Head of caudate nucleus (tissue), 42 donors: Measurements from ENCODE around the gene GPI.
"Not testable (repeated sequence)": the region's sequence is repeated elsewhere in the genome, so short reads cannot be mapped to it uniquely, and the experiment has no call there.

Experiments
- DNase-seq, 42 donors: peaks; one replicate each; pipeline versions ENCODE4 v3.0.0 to v3.0.0-alpha.2; 2020 to 2021; ENCODE audit warnings: mixed read lengths in 7 of 42
- intact Hi-C: fragments of 100-400 bp; cut with DNase I; formaldehyde crosslinking; loops from one replicate; pipeline ENCODE4 v1.15.0; 2022

GPI gene

GRCh38 chr19:34363930-34364329, 1.1 kb upstream of the GPI start:
- no peak for DNase-seq
- intact Hi-C loops, result loop anchor here (10.0 kb wide), 1 partner anchor 61 kb away; the partner anchor contains the start of gene UBA2

GRCh38 chr19:34364462-34364829, 550 bp upstream of the GPI start:
- DNase-seq, result peak in 2 of 42 donors; percentile 8 to 38
- intact Hi-C loops, result loop anchor here (10.0 kb wide), 1 partner anchor 60 kb away; the partner anchor contains the start of gene UBA2

- intact Hi-C loops, result loop anchor here (10.0 kb wide), 1 partner anchor 59 kb away; the partner anchor contains the start of gene UBA2
- DNase-seq, result peak in 40 of 42 donors; percentile 18 to 73 (median 50)
Measured at GRCh38 chr19:34365463-34366401, 736 bp downstream of the GPI start.

GRCh38 chr19:34366738-34367623, 2.0 kb downstream of the GPI start:
- DNase-seq, result no peak
- intact Hi-C loops, result loop anchor here (10.0 kb wide), 1 partner anchor 58 kb away; the partner anchor contains the start of gene UBA2

- DNase-seq, result no peak
- intact Hi-C loops, result loop anchor here (10.0 kb wide), 1 partner anchor 57 kb away; the partner anchor contains the start of gene UBA2
Measured at GRCh38 chr19:34367624-34367957, 2.6 kb downstream of the GPI start.

- intact Hi-C loops, result loop anchor here (10.0 kb wide), 1 partner anchor 56 kb away; the partner anchor contains the start of gene UBA2
- DNase-seq, result no peak
Measured at GRCh38 chr19:34368338-34368737, 3.3 kb downstream of the GPI start.

GRCh38 chr19:34369166-34369565, 4.2 kb downstream of the GPI start:
- DNase-seq, result not testable (repeated sequence)
- intact Hi-C loops, result loop anchor here (10.0 kb wide), 1 partner anchor 56 kb away; the partner anchor contains the start of gene UBA2

- DNase-seq, result no peak
- intact Hi-C loops, result no loop called here
Measured at GRCh38 chr19:34370117-34370516, 5.1 kb downstream of the GPI start.

GRCh38 chr19:34370983-34371382, 6.0 kb downstream of the GPI start:
- DNase-seq, result no peak
- intact Hi-C loops, result no loop called here

- intact Hi-C loops, result no loop called here
- DNase-seq, result no peak
Measured at GRCh38 chr19:34373601-34374288, 8.7 kb downstream of the GPI start.

- peak in 3 of 42 donors; percentile 16 to 25 (median 23) for DNase-seq
- intact Hi-C loops, result no loop called here
Measured at GRCh38 chr19:34375598-34375997, 10.6 kb downstream of the GPI start.

GRCh38 chr19:34380639-34381241, 15.7 kb downstream of the GPI start:
- intact Hi-C loops, result no loop called here
- DNase-seq, result peak in 2 of 42 donors; percentile 3 to 25

GRCh38 chr19:34381399-34382251, 16.6 kb downstream of the GPI start:
- peak in 7 of 42 donors; percentile 5 to 50 (median 28) for DNase-seq
- intact Hi-C loops, result no loop called here

- peak in 19 of 42 donors; percentile 19 to 72 (median 46) for DNase-seq
- intact Hi-C loops, result no loop called here
Measured at GRCh38 chr19:34382471-34382870, 17.5 kb downstream of the GPI start.

- no peak for DNase-seq
- intact Hi-C loops, result no loop called here
Measured at GRCh38 chr19:34383599-34383998, 18.6 kb downstream of the GPI start.

GRCh38 chr19:34386645-34387445, 21.8 kb downstream of the GPI start:
- intact Hi-C loops, result no loop called here

GRCh38 chr19:34387446-34387810, 22.4 kb downstream of the GPI start:
- no peak for DNase-seq
- intact Hi-C loops, result no loop called here

More at GRCh38 chr19:34386645-34387445, 21.8 kb downstream of the GPI start:
- DNase-seq, result no peak
